GM23338 (cell line): ENCODE data around the gene ANKS1B. TPM values are rescaled to one million over a fixed set of nuclear protein-coding genes. Genes with fewer than 3 reads are reported as not detected.

ENCODE experiments used
- ATAC-seq: fragments of 200-7000 bp; cut with Tn5 transposase; 3 replicates; pipeline ENCODE4 v1.9.1; 2020
- DNase-seq: peaks from one replicate; pipeline ENCODE4 v3.0.0-alpha.2; 2015; ENCODE audit warnings: low spot score
- H2AFZ ChIP-seq: fragments of 200-600 bp; sonication (generic); 2 replicates; pipeline ENCODE4 v1.8.0; 2016; ENCODE audit warnings: antibody characterized with exemption, mild to moderate bottlenecking, moderate library complexity
- H3F3A ChIP-seq: fragments of 200-600 bp; sonication (generic); replicated peaks from 2 replicates; pipeline ENCODE4 v1.8.0; 2017; ENCODE audit warnings: antibody characterized with exemption, mixed run types, low read depth
- H3K27ac ChIP-seq: fragments of 200-600 bp; sonication (generic); 2 replicates; pipeline ENCODE4 v1.6.1; 2016; ENCODE audit warnings: low read depth
- H3K27me3 ChIP-seq: fragments of 200-600 bp; sonication (generic); 2 replicates; pipeline ENCODE4 v1.8.0; 2016; ENCODE audit warnings: mild to moderate bottlenecking, mixed run types, moderate library complexity; ENCODE audit not compliant: insufficient read depth
- H3K36me3 ChIP-seq: fragments of 200-600 bp; sonication (generic); 2 replicates; pipeline ENCODE4 v1.8.0; 2016; ENCODE audit warnings: mild to moderate bottlenecking; ENCODE audit not compliant: insufficient read depth
- H3K4me1 ChIP-seq: fragments of 200-600 bp; sonication (generic); 2 replicates; pipeline ENCODE4 v1.8.0; 2016; ENCODE audit warnings: mild to moderate bottlenecking, moderate library complexity; ENCODE audit not compliant: insufficient read depth
- H3K4me2 ChIP-seq: fragments of 200-600 bp; sonication (generic); 2 replicates; pipeline ENCODE4 v1.7.1; 2017; ENCODE audit warnings: mixed run types
- H3K4me3 ChIP-seq: fragments of 200-600 bp; sonication (generic); 2 replicates; pipeline ENCODE4 v1.6.1; 2016; ENCODE audit warnings: mixed run types
- H3K79me2 ChIP-seq: fragments of 200-600 bp; sonication (generic); replicated peaks from 2 replicates; pipeline ENCODE4 v1.8.0; 2017; ENCODE audit warnings: mild to moderate bottlenecking; ENCODE audit not compliant: insufficient read depth
- H3K9me2 ChIP-seq: fragments of 200-600 bp; sonication (generic); 2 replicates; pipeline ENCODE4 v1.8.0; 2017; ENCODE audit not compliant: insufficient read depth
- H4K20me1 ChIP-seq: fragments of 200-600 bp; sonication (generic); replicated peaks from 2 replicates; pipeline ENCODE4 v1.8.0; 2017; ENCODE audit warnings: mild to moderate bottlenecking; ENCODE audit not compliant: insufficient read depth
- H3K27ac Mint-ChIP-seq: 2 replicates; pipeline ENCODE4 v1.8.0; 2020; ENCODE audit warnings: inconsistent platforms, mild to moderate bottlenecking, moderate library complexity, mixed read lengths
- H3K27me3 Mint-ChIP-seq: 3 replicates; pipeline ENCODE4 v1.8.0; 2022; ENCODE audit warnings: low read depth, mild to moderate bottlenecking, moderate library complexity, mixed read lengths, inconsistent platforms; ENCODE audit not compliant: insufficient read depth, poor library complexity
- H3K36me3 Mint-ChIP-seq: 3 replicates; pipeline ENCODE4 v1.8.0; 2021; ENCODE audit warnings: low read depth, mild to moderate bottlenecking, inconsistent platforms, moderate library complexity, mixed read lengths
- H3K4me1 Mint-ChIP-seq: 3 replicates; pipeline ENCODE4 v1.8.0; 2020; ENCODE audit warnings: mild to moderate bottlenecking, inconsistent platforms, mixed read lengths
- H3K4me3 Mint-ChIP-seq: 3 replicates; pipeline ENCODE4 v1.8.0; 2021; ENCODE audit warnings: moderate library complexity, mild to moderate bottlenecking, inconsistent platforms, mixed read lengths
- H3K9me3 Mint-ChIP-seq: 3 replicates; pipeline ENCODE4 v1.8.0; 2020; ENCODE audit warnings: moderate library complexity, mild to moderate bottlenecking, inconsistent platforms, mixed read lengths
- CREB1 ChIP-seq: fragments of 250-450 bp; sonication (Bioruptor Pico); IDR thresholded peaks from 2 replicates; pipeline ENCODE4 v1.5.0; 2020; ENCODE audit warnings: low read depth, mild to moderate bottlenecking, moderate library complexity
- JUNB ChIP-seq: IDR thresholded peaks from one replicate; pipeline ENCODE4 v1.6.1; 2016; ENCODE audit warnings: antibody characterized with exemption; ENCODE audit not compliant: unreplicated experiment
- REST ChIP-seq: IDR thresholded peaks from one replicate; pipeline ENCODE4 v1.6.1; 2018; ENCODE audit warnings: antibody characterized with exemption; ENCODE audit not compliant: unreplicated experiment
- ZNF462 ChIP-seq: fragments of 250-450 bp; sonication (Bioruptor Pico); IDR thresholded peaks from 2 replicates; pipeline ENCODE4 v1.5.0; 2020; ENCODE audit warnings: mild to moderate bottlenecking, moderate library complexity
- polyA plus RNA-seq: library from polyadenylated mRNA; unstranded; fragments of >200 nt; fragmentation: Nextera tagmentation; extraction: Ambion mirVana; gene quantifications from 2 replicates; pipeline ENCODE4 v1.2.1, GENCODE V29; 2016
- total RNA-seq: library from RNA; depleted of rRNA; stranded (reverse); fragments of >200 nt; shearing (Covaris generic); gene quantifications from 2 replicates; pipeline ENCODE4 v1.2.3, GENCODE V29; 2014
- TF ChIP-seq, protein P1 (sequence below), 2 experiments: fragments of 200-600 bp in 1 of 2; sonication (generic) in 1 of 2; conservative IDR thresholded peaks; 2 replicates each; pipeline versions ENCODE4 v1.5.1 to v1.6.1; 2016 to 2017; ENCODE audit warnings: antibody characterized with exemption in 2 of 2, low read depth in 2 of 2, mild to moderate bottlenecking in 2 of 2, moderate library complexity in 1 of 2

The ANKS1B gene
- total and polyA plus RNA-seq, 2 experiments from 2014 or later: 4.3 to 5.8 TPM

- TF ChIP-seq REST (no peak), JUNB (no peak), CREB1 (CRISPR knock-in tag) (no peak)
- TF ChIP-seq, protein P1, sequence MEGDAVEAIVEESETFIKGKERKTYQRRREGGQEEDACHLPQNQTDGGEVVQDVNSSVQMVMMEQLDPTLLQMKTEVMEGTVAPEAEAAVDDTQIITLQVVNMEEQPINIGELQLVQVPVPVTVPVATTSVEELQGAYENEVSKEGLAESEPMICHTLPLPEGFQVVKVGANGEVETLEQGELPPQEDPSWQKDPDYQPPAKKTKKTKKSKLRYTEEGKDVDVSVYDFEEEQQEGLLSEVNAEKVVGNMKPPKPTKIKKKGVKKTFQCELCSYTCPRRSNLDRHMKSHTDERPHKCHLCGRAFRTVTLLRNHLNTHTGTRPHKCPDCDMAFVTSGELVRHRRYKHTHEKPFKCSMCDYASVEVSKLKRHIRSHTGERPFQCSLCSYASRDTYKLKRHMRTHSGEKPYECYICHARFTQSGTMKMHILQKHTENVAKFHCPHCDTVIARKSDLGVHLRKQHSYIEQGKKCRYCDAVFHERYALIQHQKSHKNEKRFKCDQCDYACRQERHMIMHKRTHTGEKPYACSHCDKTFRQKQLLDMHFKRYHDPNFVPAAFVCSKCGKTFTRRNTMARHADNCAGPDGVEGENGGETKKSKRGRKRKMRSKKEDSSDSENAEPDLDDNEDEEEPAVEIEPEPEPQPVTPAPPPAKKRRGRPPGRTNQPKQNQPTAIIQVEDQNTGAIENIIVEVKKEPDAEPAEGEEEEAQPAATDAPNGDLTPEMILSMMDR (conservative IDR thresholded peaks at IDR 0.05; ENCODE audit: low read depth in 2 of 2): no peak
Measured at GRCh38 chr12:98786653-98787052, 1198.1 kb downstream of the ANKS1B start (continued).

GRCh38 chr12:98783420-98783819, 1201.3 kb downstream of the ANKS1B start:
- H3K36me3 Mint-ChIP-seq: no peaks in the 10 kb centered on the region
- 0 out of 2 replicates have a peak, but pooled peaks cover 5% of the 10 kb centered on the region for H3K4me1 ChIP-seq
- TF ChIP-seq CREB1 (CRISPR knock-in tag) (no peak), REST (no peak), ZNF462 (no peak)
- TF ChIP-seq, protein P1 (conservative IDR thresholded peaks at IDR 0.05; ENCODE audit: low read depth in 2 of 2): no peak

More at GRCh38 chr12:98783420-98783819, 1201.3 kb downstream of the ANKS1B start:
- Histone ChIP-seq H4K20me1 (no peaks in the 10 kb centered on the region), H3F3A (no peaks in the 10 kb centered on the region), H3K4me3 (no peak overlapping the region), H3K9me2 (peaks cover 5% of the 10 kb centered on the region; the same call in 1 of the 2 replicates), H3K4me2 (no peak overlapping the region), H3K79me2 (no peaks in the 10 kb centered on the region), H2AFZ (no peak overlapping the region), H3K27me3 (no peaks in the 10 kb centered on the region), H3K27ac (no peak overlapping the region), H3K36me3 (no peaks in the 10 kb centered on the region)
- H3K27ac Mint-ChIP-seq: no peak overlapping the region
- no peak for DNase-seq
- no peaks in the 10 kb centered on the region for H3K9me3 Mint-ChIP-seq
- H3K4me3 Mint-ChIP-seq: no peak overlapping the region
- peaks cover 3% of the 10 kb centered on the region; the same call in 2 of the 3 replicates for H3K4me1 Mint-ChIP-seq
- H3K27me3 Mint-ChIP-seq: peaks cover 3% of the 10 kb centered on the region
- no peak for ATAC-seq
